Measurements from ENCODE around the gene SHOX.

DNA sequence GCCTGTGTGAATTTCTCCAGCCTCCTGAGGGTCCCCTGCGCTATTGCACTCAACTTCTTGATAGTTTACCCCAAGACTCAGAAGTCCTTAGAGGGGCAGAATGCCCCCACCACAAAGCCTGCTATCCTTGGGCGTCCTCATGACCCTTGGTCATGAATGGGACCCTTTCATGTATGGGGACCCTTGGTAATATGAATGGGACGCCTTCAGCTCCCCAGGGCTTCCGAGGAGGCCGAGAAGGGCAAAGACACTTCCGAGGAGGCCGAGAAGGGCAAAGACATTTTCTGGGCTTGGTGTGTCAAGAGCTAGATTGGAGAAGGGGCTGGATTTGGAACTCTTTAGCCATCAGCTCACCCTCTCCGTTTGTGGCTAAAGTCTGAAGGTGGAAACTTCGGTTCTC, 8.6 kb downstream of the SHOX start:
- TF ChIP-seq EZH2 (IDR thresholded peaks at IDR 0.05; ENCODE audit: low read depth) (no peak), CTCF (conservative IDR thresholded peaks at IDR 0.05) (no peak)
